Calu3 (cell line): ENCODE results near the gene DPP6. TPM values are rescaled to one million over a fixed set of nuclear protein-coding genes. Genes with fewer than 3 reads are reported as not detected.

Experiments used
- BruUV-seq: library from RNA; stranded (reverse); fragments of 400-500 nt; replicated peaks from 2 replicates; lab custom pipeline; 2021; lab: Mats Ljungman, UMichigan
- CTCF ChIA-PET: fragments of 300-600 bp; sonication (Branson Sonifier 250); formaldehyde crosslinking; loops from one replicate; lab custom pipeline; 2022; ENCODE audit warnings: antibody characterized with exemption; lab: Charles Lee
- DNase-seq: peaks from one replicate; pipeline ENCODE4 v3.0.0; 2022
- H3K27ac Mint-ChIP-seq: one replicate; pipeline ENCODE4 v1.8.0; 2022; ENCODE audit warnings: mixed read lengths; ENCODE audit not compliant: unreplicated experiment
- H3K27me3 Mint-ChIP-seq: one replicate; pipeline ENCODE4 v1.8.0; 2022; ENCODE audit warnings: mixed read lengths; ENCODE audit not compliant: unreplicated experiment
- H3K36me3 Mint-ChIP-seq: one replicate; pipeline ENCODE4 v1.8.0; 2022; ENCODE audit warnings: mild to moderate bottlenecking, moderate library complexity, mixed read lengths; ENCODE audit not compliant: insufficient read depth, unreplicated experiment
- H3K4me1 Mint-ChIP-seq: one replicate; pipeline ENCODE4 v1.8.0; 2022; ENCODE audit warnings: mild to moderate bottlenecking, low read depth, mixed read lengths; ENCODE audit not compliant: unreplicated experiment
- H3K4me3 Mint-ChIP-seq: one replicate; pipeline ENCODE4 v1.8.0; 2022; ENCODE audit warnings: mild to moderate bottlenecking, low read depth, moderate library complexity, mixed read lengths; ENCODE audit not compliant: unreplicated experiment
- H3K9me3 Mint-ChIP-seq: one replicate; pipeline ENCODE4 v1.8.0; 2022; ENCODE audit warnings: low read depth, mixed read lengths; ENCODE audit not compliant: unreplicated experiment
- CTCF ChIP-seq: fragments of 200-600 bp; IDR thresholded peaks from one replicate; pipeline ENCODE4 v1.8.0; 2022; ENCODE audit warnings: antibody characterized with exemption; ENCODE audit not compliant: unreplicated experiment
- intact Hi-C: fragments of 100-400 bp; cut with micrococcal nuclease; formaldehyde crosslinking; loops from one replicate; pipeline ENCODE4 v1.10.0; 2022; ENCODE audit not compliant: unreplicated experiment
- total RNA-seq: library from RNA; stranded (reverse); gene quantifications from 2 replicates; pipeline ENCODE4 v1.2.3, GENCODE V29; 2022

The DPP6 gene
- total RNA-seq, 1 experiment from 2014 or later: not detected

- CTCF ChIA-PET: no interaction called here
- intact Hi-C loops: no loop called here
- no TSS peak for BruUV-seq
Measured at GRCh38 chr7:154653281-154653680, 601.1 kb downstream of the DPP6 start.

GRCh38 chr7:154656618-154657017, 604.4 kb downstream of the DPP6 start:
- DNase-seq: no peak
- no TSS peak for BruUV-seq
- Mint-ChIP-seq H3K36me3 (no peaks in the 10 kb centered on the region), H3K4me3 (no peak overlapping the region), H3K4me1 (no peaks in the 10 kb centered on the region), H3K9me3 (peaks cover 22% of the 10 kb centered on the region), H3K27me3 (no peaks in the 10 kb centered on the region), H3K27ac (no peak overlapping the region)
- intact Hi-C loops: no loop called here
- TF ChIP-seq CTCF: no peak
- CTCF ChIA-PET: no interaction called here

More at GRCh38 chr7:154653281-154653680, 601.1 kb downstream of the DPP6 start:
- DNase-seq: no peak
- Mint-ChIP-seq H3K4me1 (no peaks in the 10 kb centered on the region), H3K27ac (no peak overlapping the region), H3K27me3 (no peaks in the 10 kb centered on the region), H3K36me3 (no peaks in the 10 kb centered on the region), H3K4me3 (no peak overlapping the region), H3K9me3 (peaks cover 13% of the 10 kb centered on the region)
- no peak for TF ChIP-seq CTCF

- CTCF ChIA-PET: no interaction called here
- Mint-ChIP-seq H3K36me3 (no peaks in the 10 kb centered on the region), H3K27ac (no peak overlapping the region), H3K9me3 (peaks cover 8% of the 10 kb centered on the region), H3K4me3 (no peak overlapping the region), H3K4me1 (no peaks in the 10 kb centered on the region), H3K27me3 (no peaks in the 10 kb centered on the region)
- TF ChIP-seq CTCF: no peak
- intact Hi-C loops: no loop called here
- no TSS peak for BruUV-seq
- no peak for DNase-seq
Measured at GRCh38 chr7:154666768-154667167, 614.6 kb downstream of the DPP6 start.

GRCh38 chr7:154672659-154673415, 620.6 kb downstream of the DPP6 start:
- BruUV-seq: no TSS peak
- CTCF ChIA-PET: no interaction called here
- TF ChIP-seq CTCF: no peak

More at GRCh38 chr7:154672659-154673415, 620.6 kb downstream of the DPP6 start:
- DNase-seq: no peak
- H3K27ac Mint-ChIP-seq: no peak overlapping the region
- H3K4me3 Mint-ChIP-seq: no peak overlapping the region
- H3K27me3 Mint-ChIP-seq: no peaks in the 10 kb centered on the region
- H3K36me3 Mint-ChIP-seq: no peaks in the 10 kb centered on the region
- H3K4me1 Mint-ChIP-seq: no peaks in the 10 kb centered on the region
- intact Hi-C loops: no loop called here
- H3K9me3 Mint-ChIP-seq: peaks cover 15% of the 10 kb centered on the region
